22Rv1 (cell line): ENCODE data around the gene PGLYRP3.

Source experiments
- CTCF ChIP-seq: fragments of 450-650 bp; IDR thresholded peaks from 2 replicates; pipeline ENCODE4 v1.5.1; 2017; ENCODE audit warnings: mild to moderate bottlenecking
- ZFX ChIP-seq: fragments of 450-650 bp; IDR thresholded peaks from 2 replicates; pipeline ENCODE4 v1.6.1; 2017; ENCODE audit warnings: antibody characterized with exemption, borderline replicate concordance

GRCh38 chr1:153248176-153248879 lies 64.4 kb downstream of the PGLYRP3 start:
- TF ChIP-seq ZFX (no peak), CTCF (no peak)
